ENCODE data around the gene IQUB.

GRCh38 chr7:123498601-123499000, 35.8 kb downstream of the IQUB start:
- TF ChIP-seq EZH2phosphoT487 (IDR thresholded peaks at IDR 0.05; ENCODE audit: borderline replicate concordance, low read length), result no peak
- no peak for TF ChIP-seq CTCF (IDR thresholded peaks at IDR 0.05; ENCODE audit: low read depth, low read length, poor library complexity, severe bottlenecking)

Data from DOHH2 (cell line).